Duodenal mucosa (tissue), 2 donors: Measurements from ENCODE around the gene JAZF1.

Source experiments
- H3K27ac ChIP-seq: one replicate; pipeline ENCODE4 v1.7.0; 2013; ENCODE audit warnings: low read depth, low read length
- H3K27me3 ChIP-seq, 2 donors: one replicate each; pipeline ENCODE4 v1.7.0; 2013; ENCODE audit warnings: low read length in 2 of 2, control low read depth in 1 of 2; ENCODE audit not compliant: insufficient read depth in 2 of 2, control insufficient read depth in 1 of 2
- H3K36me3 ChIP-seq, 2 donors: one replicate each; pipeline ENCODE4 v1.7.0; 2013; ENCODE audit warnings: low read length in 2 of 2, control low read depth in 1 of 2; ENCODE audit not compliant: insufficient read depth in 2 of 2, control insufficient read depth in 1 of 2
- H3K4me1 ChIP-seq, 2 donors: one replicate each; pipeline ENCODE4 v1.7.0; 2013; ENCODE audit warnings: low read length in 2 of 2, control low read depth in 1 of 2; ENCODE audit not compliant: insufficient read depth in 2 of 2, control insufficient read depth in 1 of 2
- H3K4me3 ChIP-seq, 2 donors: one replicate each; pipeline ENCODE4 v1.7.0; 2013; ENCODE audit warnings: low read length in 2 of 2, low read depth in 1 of 2
- H3K9ac ChIP-seq, 2 donors: one replicate each; pipeline ENCODE4 v1.7.0; 2013; ENCODE audit warnings: low read length in 2 of 2, low read depth in 1 of 2
- H3K9me3 ChIP-seq, 2 donors: one replicate each; pipeline ENCODE4 v1.7.0; 2013; ENCODE audit warnings: low read length in 2 of 2, control low read depth in 1 of 2; ENCODE audit not compliant: control insufficient read depth in 1 of 2

Gene JAZF1

DNA sequence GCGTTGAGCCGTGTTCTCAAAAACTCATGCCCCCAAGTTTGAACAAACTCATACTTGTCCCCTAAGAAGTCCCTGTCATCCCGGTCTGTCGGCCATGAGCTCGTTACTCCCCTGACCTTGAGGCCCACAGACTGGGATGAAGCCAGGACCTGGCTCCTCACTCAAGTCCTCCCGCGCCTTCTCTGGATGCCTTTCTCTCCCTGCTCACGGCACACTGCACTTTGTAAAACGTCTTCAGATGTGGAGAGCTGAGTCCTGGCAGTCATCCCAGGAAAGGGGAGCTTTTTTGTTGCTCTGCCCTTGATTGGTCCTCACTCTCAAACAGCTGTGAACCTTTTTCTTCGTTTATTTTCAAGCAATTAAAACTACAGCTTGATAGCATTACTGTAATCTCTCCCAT, 110.8 kb downstream of the JAZF1 start:
- Histone ChIP-seq H3K4me1 (no peaks in the 10 kb centered on the region), H3K9me3 (no peaks in the 10 kb centered on the region), H3K36me3 (no peaks in the 10 kb centered on the region), H3K27me3 (no peaks in the 10 kb centered on the region), H3K9ac (no peak overlapping the region), H3K27ac (no peak overlapping the region), H3K4me3 (no peak overlapping the region)

DNA sequence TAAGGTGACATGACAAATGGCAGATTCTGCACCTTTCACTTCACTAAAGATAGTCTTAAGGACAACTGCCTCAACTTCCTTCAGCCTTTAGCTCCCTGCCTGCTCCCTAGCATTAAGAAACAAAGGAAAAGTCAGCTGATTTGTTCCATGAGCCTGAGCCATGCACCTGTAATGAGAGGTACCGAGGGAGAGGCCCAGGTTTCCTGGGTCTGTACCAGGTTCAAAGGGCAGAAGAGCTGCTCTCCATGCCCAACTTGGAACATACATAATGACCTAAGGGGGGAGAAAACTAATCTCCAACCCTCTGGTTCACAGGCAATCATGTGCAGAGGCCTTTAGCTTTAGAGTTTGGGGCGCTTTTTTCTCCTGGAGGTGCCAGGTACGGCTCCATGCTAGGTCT, 111.2 kb downstream of the JAZF1 start:
- Histone ChIP-seq H3K4me3 (no peak overlapping the region), H3K36me3 (no peaks in the 10 kb centered on the region), H3K27ac (no peak overlapping the region), H3K4me1 (no peaks in the 10 kb centered on the region), H3K9ac (no peak overlapping the region), H3K27me3 (no peaks in the 10 kb centered on the region), H3K9me3 (no peaks in the 10 kb centered on the region)

DNA sequence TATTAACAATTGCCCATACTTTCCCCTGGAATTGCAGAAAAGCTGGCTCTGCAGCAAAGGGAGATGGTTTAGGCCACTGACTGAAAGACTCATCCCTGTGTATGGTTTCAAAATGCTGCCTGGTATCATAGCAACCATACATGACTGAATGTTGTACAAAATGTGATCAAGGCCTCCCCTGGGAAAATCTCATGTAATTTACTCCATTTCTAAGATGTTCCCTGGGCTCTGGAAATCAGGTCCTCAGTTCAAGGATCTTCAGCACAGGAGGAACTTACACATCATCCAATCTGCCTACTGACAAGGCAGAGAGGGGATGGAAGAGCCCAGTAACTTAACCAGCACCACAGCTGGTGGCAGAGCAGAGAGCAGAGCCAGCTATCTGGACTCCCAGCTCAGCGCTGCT, 111.8 kb downstream of the JAZF1 start:
- no peaks in the 10 kb centered on the region for H3K36me3 ChIP-seq
- H3K4me3 ChIP-seq = no peak overlapping the region
- no peak overlapping the region for H3K27ac ChIP-seq
- H3K9me3 ChIP-seq = no peaks in the 10 kb centered on the region
- no peaks in the 10 kb centered on the region for H3K27me3 ChIP-seq
- no peak overlapping the region for H3K9ac ChIP-seq
- H3K4me1 ChIP-seq = no peaks in the 10 kb centered on the region

DNA sequence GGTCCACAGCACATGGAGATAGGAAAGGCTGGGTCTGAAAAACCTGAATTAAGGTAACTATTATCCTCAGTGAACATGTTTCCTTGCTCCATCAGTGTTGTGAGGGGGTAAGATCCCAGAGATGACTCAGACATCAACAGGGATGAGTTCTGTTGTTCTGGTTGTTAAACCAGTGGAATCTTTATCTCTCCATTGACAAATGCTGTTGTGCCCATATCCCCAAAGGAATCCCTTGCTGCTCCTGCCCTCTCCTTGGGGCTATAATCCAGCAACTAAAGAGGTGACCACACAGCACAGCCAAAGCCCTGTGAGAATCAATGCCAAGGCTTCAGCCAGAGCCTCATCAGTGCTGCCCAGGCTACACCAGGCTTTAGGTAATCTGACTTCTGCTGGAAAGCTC, 113.4 kb downstream of the JAZF1 start:
- Histone ChIP-seq H3K27me3 (no peaks in the 10 kb centered on the region), H3K9me3 (no peaks in the 10 kb centered on the region), H3K4me1 (no peaks in the 10 kb centered on the region), H3K9ac (no peak overlapping the region), H3K36me3 (no peaks in the 10 kb centered on the region), H3K4me3 (no peak overlapping the region), H3K27ac (no peak overlapping the region)

DNA sequence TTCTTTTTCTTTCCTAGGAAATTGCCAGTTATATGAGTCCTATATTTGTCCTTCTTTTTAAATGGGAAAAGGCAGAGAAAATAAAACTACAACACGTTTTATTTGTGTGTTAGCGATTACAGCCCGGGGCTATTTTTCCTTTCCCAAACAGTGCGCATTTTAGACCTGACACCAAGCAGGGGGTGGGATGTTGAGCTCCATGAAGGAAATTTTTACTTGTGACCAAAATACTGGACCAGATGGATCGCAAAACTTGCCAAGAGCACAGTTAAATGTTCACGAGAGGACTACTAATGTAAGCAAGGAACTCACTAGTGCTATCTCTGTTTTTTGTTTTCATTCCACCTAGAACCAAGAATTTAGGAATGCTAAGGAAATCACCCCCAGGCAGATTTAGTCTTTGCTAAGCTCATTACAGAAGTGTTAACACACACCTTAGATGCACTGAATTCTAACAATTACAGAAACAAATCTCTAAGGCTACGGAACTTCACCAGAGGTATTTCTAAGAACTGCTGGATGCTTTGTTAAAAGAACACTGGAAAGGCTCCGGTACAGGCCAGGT, 114.8 kb downstream of the JAZF1 start:
- Histone ChIP-seq H3K27ac (no peak overlapping the region), H3K4me3 (no peak overlapping the region), H3K9ac (no peak overlapping the region), H3K9me3 (no peaks in the 10 kb centered on the region), H3K27me3 (no peaks in the 10 kb centered on the region), H3K36me3 (no peaks in the 10 kb centered on the region), H3K4me1 (no peaks in the 10 kb centered on the region)

DNA sequence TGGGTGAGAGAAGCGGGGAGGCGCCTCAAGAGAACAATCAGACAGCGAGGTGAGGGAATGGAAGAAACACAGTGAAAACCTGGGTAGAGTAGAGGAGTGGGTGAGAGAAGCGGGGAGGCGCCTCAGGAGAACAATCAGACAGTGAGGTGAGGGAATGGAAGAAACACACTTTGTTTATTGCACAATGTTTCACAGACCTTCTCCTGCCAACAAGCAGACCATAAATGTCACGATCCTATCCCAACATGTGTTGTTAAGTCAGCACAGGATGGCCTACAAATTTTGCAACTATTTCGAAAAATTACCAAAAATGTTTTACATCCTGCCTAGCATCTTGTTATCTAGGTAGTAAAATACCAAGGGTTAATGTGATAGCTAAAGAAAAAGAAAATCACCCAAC, 115.3 kb downstream of the JAZF1 start:
- Histone ChIP-seq H3K27me3 (no peaks in the 10 kb centered on the region), H3K9ac (no peak overlapping the region), H3K9me3 (no peaks in the 10 kb centered on the region), H3K27ac (no peak overlapping the region), H3K4me3 (no peak overlapping the region), H3K4me1 (no peaks in the 10 kb centered on the region), H3K36me3 (no peaks in the 10 kb centered on the region)

DNA sequence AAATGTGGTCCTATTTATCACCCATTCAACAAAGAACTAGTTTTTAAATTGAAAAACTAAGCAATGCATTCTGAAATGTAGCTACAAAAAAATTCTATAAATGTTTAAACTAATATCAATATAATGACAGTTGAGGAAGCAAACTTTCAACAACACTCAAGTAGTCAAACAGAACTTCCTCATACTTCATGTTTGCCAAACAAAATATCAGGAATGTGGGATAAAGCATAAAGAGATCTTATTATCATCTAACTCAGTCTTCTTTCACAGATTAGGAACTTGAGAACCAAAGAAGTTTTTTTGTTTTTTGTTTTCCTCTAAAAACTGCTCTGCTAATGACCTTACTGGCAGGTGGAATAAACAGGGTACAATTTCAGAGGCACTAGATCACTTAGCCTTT, 116.2 kb downstream of the JAZF1 start:
- Histone ChIP-seq H3K27ac (no peak overlapping the region), H3K4me1 (no peaks in the 10 kb centered on the region), H3K36me3 (no peaks in the 10 kb centered on the region), H3K4me3 (no peak overlapping the region), H3K9ac (no peak overlapping the region), H3K9me3 (no peaks in the 10 kb centered on the region), H3K27me3 (no peaks in the 10 kb centered on the region)

DNA sequence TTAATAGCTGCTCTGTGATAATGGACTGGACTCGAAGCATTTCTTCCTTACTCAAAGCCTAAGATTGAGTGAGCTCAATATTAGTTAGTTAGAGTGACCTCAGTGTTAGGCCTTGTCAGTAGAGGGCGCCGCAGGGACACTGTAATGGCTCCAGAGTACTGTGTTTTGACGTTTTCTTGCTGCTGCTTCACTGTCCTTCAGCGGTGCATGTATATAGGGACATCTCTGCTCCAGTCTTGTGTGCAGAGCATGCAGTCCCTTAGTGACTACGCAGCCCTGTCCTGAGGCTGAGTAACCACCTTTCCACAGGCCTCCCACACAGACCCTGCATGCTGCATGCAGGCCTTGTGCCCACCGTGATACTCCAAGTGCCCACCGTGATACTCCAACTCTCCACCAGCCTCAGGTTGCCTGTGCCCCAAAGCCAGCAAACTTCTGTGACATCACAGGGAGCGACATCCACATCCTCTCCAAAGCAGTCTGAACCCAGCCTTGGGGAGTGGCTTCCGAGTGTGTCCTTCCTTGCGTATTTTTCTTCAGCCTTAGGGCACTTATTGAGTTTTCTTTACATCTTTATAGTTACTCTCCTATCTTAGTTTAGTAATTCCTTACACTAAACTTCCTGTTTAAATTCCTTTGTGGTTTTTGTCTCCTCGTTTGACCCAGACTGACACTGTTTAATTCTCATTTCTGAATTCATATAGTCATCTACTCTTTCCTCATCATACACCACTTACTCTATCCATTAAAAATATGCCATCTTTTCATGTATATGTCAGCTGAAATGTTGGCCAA, 118.2 kb downstream of the JAZF1 start:
- Histone ChIP-seq H3K27me3 (peaks cover 0 to 2% of the 10 kb centered on the region in 2 donors), H3K36me3 (no peaks in the 10 kb centered on the region), H3K4me3 (no peak overlapping the region), H3K9me3 (no peaks in the 10 kb centered on the region), H3K4me1 (no peaks in the 10 kb centered on the region), H3K27ac (no peak overlapping the region), H3K9ac (no peak overlapping the region)

DNA sequence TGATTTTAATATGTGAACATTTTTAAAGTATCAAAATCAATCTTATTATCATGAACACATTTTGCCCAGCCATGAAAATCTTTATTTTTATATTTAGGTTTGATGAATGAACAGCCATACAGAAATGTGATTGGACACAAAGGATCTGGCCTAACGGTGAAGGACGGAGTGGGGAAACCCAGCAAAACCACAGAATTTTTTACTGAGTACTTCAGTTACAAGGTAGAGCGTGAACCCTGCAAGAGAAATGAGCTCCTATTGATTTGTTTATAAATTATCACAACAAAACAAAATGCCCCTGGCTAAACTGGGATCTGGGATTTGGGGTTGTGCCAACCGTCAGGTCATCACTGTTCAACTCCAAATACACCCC, 118.8 kb downstream of the JAZF1 start:
- peaks cover 0 to 2% of the 10 kb centered on the region in 2 donors for H3K27me3 ChIP-seq
- H3K27ac ChIP-seq = no peak overlapping the region
- H3K9ac ChIP-seq = no peak overlapping the region
- H3K4me3 ChIP-seq = no peak overlapping the region
- no peaks in the 10 kb centered on the region for H3K36me3 ChIP-seq
- H3K4me1 ChIP-seq = no peaks in the 10 kb centered on the region
- H3K9me3 ChIP-seq = no peaks in the 10 kb centered on the region

DNA sequence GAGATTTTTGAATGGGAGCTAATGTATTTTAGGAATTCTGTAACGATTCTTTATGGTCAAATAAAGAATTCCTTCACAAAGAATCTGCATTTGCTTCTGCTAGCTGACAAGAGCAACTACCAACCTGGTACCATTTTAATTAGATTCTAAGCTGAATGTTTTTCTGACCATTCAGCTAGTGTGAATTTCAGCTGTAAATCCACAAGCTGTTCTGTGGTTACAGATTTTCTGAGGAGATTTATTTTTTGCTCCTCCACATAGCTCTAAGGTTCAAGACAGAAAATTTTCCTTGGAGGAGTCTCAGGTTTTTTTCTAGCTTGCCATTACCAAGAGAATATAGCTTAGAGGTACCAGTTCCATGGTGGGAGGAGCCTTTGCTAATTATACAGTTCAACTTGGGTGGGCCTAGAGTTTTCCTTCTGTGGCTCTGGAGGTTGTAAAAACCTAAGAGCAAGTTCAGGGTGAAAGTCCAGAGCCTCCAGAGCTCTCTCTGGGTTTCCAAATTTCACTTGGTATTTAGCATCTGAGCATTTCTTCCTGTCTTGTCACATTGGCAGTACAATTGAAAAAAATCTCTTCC, 120.1 kb downstream of the JAZF1 start:
- Histone ChIP-seq H3K27me3 (peaks cover 0 to 2% of the 10 kb centered on the region in 2 donors), H3K4me3 (no peak overlapping the region), H3K9me3 (no peaks in the 10 kb centered on the region), H3K4me1 (no peaks in the 10 kb centered on the region), H3K9ac (no peak overlapping the region), H3K36me3 (no peaks in the 10 kb centered on the region), H3K27ac (no peak overlapping the region)
